Breast epithelium (tissue), 4 donors: ENCODE data around the gene SLC18B1. TPM values are rescaled to one million over a fixed set of nuclear protein-coding genes. Genes with fewer than 3 reads are reported as not detected.

ENCODE experiments used
- DNase-seq, 2 donors: peaks; one replicate each; pipeline ENCODE4 v3.0.0-alpha.2; 2019; ENCODE audit warnings: low spot score in 2 of 2
- H3K27ac ChIP-seq, 2 donors: fragments of 200-600 bp; sonication (generic) in 1 of 2; one replicate each; pipeline ENCODE4 v1.5.1; 2016 to 2019; ENCODE audit warnings: mild to moderate bottlenecking in 1 of 2
- H3K27me3 ChIP-seq, 2 donors: fragments of 200-600 bp; sonication (generic) in 1 of 2; one replicate each; pipeline versions ENCODE4 v1.5.1 to v1.6.0; 2017 to 2019; ENCODE audit warnings: control low read depth in 1 of 2, mild to moderate bottlenecking in 1 of 2
- H3K36me3 ChIP-seq: fragments of 200-600 bp; one replicate; pipeline ENCODE4 v1.5.1; 2019
- H3K4me1 ChIP-seq, 2 donors: fragments of 200-600 bp; sonication (generic); one replicate each; pipeline ENCODE4 v1.5.1; 2016 to 2019; ENCODE audit warnings: control low read depth in 1 of 2
- H3K4me3 ChIP-seq, 3 donors: fragments of 200-600 bp; sonication (generic); 1 replicate in 2 of 3; 2 replicates in 1 of 3; pipeline ENCODE4 v1.5.1; 2016 to 2019; ENCODE audit warnings: mild to moderate bottlenecking in 3 of 3, moderate library complexity in 2 of 3
- H3K9me3 ChIP-seq, 2 donors: fragments of 200-600 bp; sonication (generic) in 1 of 2; one replicate each; pipeline ENCODE4 v1.5.1; 2016 to 2019; ENCODE audit warnings: control low read depth in 1 of 2
- CTCF ChIP-seq, 3 donors: fragments of 450-650 bp; IDR thresholded peaks; one replicate each; pipeline ENCODE4 v1.5.1; 2016 to 2017; ENCODE audit warnings: antibody characterized with exemption in 3 of 3, mild to moderate bottlenecking in 3 of 3, moderate library complexity in 3 of 3
- POLR2A ChIP-seq: fragments of 450-650 bp; IDR thresholded peaks from one replicate; pipeline ENCODE4 v1.6.1; 2016; ENCODE audit warnings: antibody characterized with exemption, mild to moderate bottlenecking, moderate library complexity
- POLR2AphosphoS5 ChIP-seq, 3 donors: sonication (generic); formaldehyde crosslinking; IDR thresholded peaks; one replicate each; pipeline ENCODE4 v1.6.1; 2017; ENCODE audit warnings: antibody characterized with exemption in 3 of 3
- intact Hi-C: fragments of 100-400 bp; cut with DNase I; formaldehyde crosslinking; loops from one replicate; pipeline ENCODE4 v1.15.1; 2023; ENCODE audit warnings: low total_unique reads
- total RNA-seq, 3 donors: library from RNA; depleted of rRNA; stranded (reverse); fragments of >200 nt; gene quantifications; one replicate each; pipeline ENCODE4 v1.1.0, GENCODE V29; 2016

SLC18B1 gene
- total RNA-seq, 3 donors from 2014 or later: 8.2 to 14.6 (median 14.1) TPM

GRCh38 chr6:132742495-132742894 is 55.9 kb downstream of the SLC18B1 start:
- Histone ChIP-seq H3K27ac (no peak overlapping the region), H3K9me3 (no peaks in the 10 kb centered on the region), H3K27me3 (no peaks in the 10 kb centered on the region), H3K36me3 (no peaks in the 10 kb centered on the region), H3K4me1 (no peaks in the 10 kb centered on the region), H3K4me3 (no peak overlapping the region)
- TF ChIP-seq POLR2AphosphoS5 (IDR thresholded peaks at IDR 0.05) (no peak), CTCF (IDR thresholded peaks at IDR 0.05) (no peak), POLR2A (no peak)
- DNase-seq: no peak
- intact Hi-C loops: loop anchor here (5.0 kb wide), 1 partner anchor 1050 kb away; no protein-coding TSS in a partner anchor

GRCh38 chr6:132741281-132741680 is 57.2 kb downstream of the SLC18B1 start:
- no peak for DNase-seq
- Histone ChIP-seq H3K9me3 (no peaks in the 10 kb centered on the region), H3K4me1 (no peaks in the 10 kb centered on the region), H3K27ac (no peak overlapping the region), H3K4me3 (no peak overlapping the region), H3K36me3 (no peaks in the 10 kb centered on the region), H3K27me3 (no peaks in the 10 kb centered on the region)
- TF ChIP-seq CTCF (IDR thresholded peaks at IDR 0.05): no peak
- no peak for TF ChIP-seq POLR2A
- TF ChIP-seq POLR2AphosphoS5 (IDR thresholded peaks at IDR 0.05): no peak
- intact Hi-C loops: loop anchor here (5.0 kb wide), 1 partner anchor 1051 kb away; no protein-coding TSS in a partner anchor

DNA sequence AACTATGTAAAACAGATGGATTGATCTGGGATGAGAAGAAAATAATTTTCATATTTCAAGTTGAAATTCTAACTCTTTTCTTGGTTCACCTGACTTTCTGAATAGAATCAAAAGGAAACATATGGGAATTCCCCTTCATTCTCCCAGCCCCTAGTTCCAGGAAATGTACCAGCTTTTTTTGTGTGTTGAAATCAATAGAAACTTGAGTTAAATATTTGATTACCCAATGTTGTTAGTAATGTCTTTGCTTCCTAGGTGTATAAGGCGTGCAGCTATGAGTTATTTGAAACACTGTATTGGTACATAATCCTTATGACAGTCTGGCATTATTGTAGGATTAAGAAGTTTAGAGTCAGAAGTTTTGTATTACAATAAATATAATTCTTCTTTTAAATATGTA is 62.2 kb downstream of the SLC18B1 start:
- Histone ChIP-seq H3K27ac (no peak overlapping the region), H3K36me3 (no peaks in the 10 kb centered on the region), H3K4me1 (no peaks in the 10 kb centered on the region), H3K9me3 (no peaks in the 10 kb centered on the region), H3K27me3 (no peaks in the 10 kb centered on the region), H3K4me3 (no peak overlapping the region)
- no peak for DNase-seq
- no peak for TF ChIP-seq POLR2AphosphoS5 (IDR thresholded peaks at IDR 0.05)
- TF ChIP-seq CTCF (IDR thresholded peaks at IDR 0.05): no peak
- TF ChIP-seq POLR2A: no peak
- intact Hi-C loops: no loop called here

DNA sequence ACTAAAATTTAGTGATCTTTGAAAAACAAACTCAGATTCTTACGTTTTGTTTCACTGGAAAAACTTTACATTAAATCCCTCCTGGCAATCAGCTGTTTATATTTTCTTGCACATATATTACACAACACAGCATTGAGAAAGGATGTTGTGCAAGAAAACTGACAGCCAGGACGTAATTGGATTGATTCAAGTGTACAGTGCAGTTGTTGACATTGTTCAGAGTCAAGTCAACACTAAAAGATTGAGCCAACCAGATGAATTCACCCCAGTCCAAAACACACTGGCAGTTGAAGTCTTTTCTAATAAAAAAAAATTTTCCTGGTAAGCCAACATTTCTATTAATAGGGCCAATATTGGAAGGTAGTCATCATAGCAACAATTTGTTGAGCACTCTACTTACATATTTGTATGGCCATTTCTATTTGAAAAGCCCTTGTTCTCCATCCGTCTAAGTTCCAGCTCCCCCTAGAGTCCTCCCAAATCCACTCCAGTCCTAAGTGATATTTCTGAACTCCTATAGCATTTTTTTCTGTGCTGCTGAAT is 63.7 kb downstream of the SLC18B1 start:
- Histone ChIP-seq H3K27me3 (no peaks in the 10 kb centered on the region), H3K36me3 (no peaks in the 10 kb centered on the region), H3K27ac (no peak overlapping the region), H3K9me3 (no peaks in the 10 kb centered on the region), H3K4me3 (no peak overlapping the region), H3K4me1 (no peaks in the 10 kb centered on the region)
- intact Hi-C loops: no loop called here
- no peak for DNase-seq
- TF ChIP-seq POLR2AphosphoS5 (IDR thresholded peaks at IDR 0.05): no peak
- TF ChIP-seq POLR2A: no peak
- TF ChIP-seq CTCF (IDR thresholded peaks at IDR 0.05): no peak

DNA sequence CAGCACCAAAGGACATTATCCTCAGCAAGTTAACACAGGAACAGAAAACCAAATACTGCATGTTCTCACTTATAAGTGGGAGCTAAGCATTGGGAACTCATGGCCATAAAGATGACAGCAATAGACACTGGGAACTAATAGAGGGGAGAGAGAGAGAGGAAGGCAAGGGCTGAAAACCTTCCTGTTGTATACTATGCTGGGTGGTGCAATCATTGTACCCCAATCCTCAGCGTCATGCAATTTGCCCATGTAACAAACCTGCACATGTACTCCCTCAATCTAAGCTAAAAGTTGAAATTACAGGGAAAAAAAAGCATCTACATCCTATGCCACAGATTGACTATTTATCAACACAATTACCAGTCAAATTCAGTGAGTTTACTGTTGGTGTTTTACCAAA is 64.6 kb downstream of the SLC18B1 start:
- Histone ChIP-seq H3K9me3 (no peaks in the 10 kb centered on the region), H3K4me3 (no peak overlapping the region), H3K27ac (no peak overlapping the region), H3K36me3 (no peaks in the 10 kb centered on the region), H3K27me3 (no peaks in the 10 kb centered on the region), H3K4me1 (no peaks in the 10 kb centered on the region)
- DNase-seq: no peak
- intact Hi-C loops: no loop called here
- TF ChIP-seq POLR2A (no peak), POLR2AphosphoS5 (IDR thresholded peaks at IDR 0.05) (no peak), CTCF (IDR thresholded peaks at IDR 0.05) (no peak)
